GM19397 (cell line): Measurements from ENCODE around the gene SP110.
"Not testable (repeated sequence)": the region's sequence is repeated elsewhere in the genome, so short reads cannot be mapped to it uniquely, and the experiment has no call there.

Experiments used
- ATAC-seq: cut with Tn5 transposase; IDR thresholded peaks from one replicate; pipeline ENCODE4 v1.9.1; 2021; ENCODE audit warnings: mild to moderate bottlenecking, moderate library complexity; ENCODE audit not compliant: unreplicated experiment

SP110 gene

DNA sequence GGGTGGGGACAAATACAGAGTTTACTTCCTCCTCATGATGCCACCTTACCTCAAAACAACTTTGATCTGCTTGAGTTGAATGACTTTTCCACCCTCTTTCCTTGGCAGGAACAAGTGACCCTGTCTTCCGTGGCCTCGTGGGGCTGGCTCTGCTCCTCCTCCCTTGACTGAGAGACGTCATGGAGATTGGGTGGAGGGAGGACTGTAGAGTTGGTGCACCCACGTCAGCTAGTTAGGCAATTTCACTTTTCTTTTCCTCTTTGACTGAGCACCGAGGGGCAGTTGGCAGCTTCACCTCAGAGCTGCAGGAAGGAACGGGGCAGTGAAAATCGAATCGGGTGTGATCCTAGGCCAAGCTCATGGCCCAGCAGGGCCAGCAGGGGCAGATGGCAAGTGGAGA lies 5.7 kb upstream of the SP110 start, which contains the start of gene SP140:
TSS of gene SP140 (plus strand) at position 251 of the 400 bp plus-strand sequence. CDS start at position 360, 109 bp downstream.
- peak; percentile 66 for ATAC-seq

- ATAC-seq: no peak
These were observed 4.7 kb upstream of the SP110 start for GRCh38 chr2:230224458-230224857.

DNA sequence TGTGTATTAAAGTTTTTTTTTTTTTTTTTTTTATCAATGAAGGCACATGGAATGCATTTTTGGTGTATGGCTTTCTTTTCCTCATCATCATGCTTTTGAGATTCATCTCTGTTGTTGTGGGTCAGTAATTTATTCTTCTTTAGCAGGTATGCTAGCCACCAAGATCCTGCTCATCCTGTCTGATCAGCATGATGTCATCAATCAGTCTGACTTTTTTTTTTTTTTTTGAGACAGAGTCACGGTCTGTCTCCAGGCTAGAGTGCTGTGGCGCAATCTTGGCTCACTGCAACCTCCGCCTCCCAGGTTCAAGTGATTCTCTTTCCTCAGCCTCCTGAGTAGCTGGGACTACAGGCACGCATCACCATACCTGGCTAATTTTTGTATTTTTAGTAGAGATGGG lies 3.0 kb upstream of the SP110 start:
- ATAC-seq: not testable (repeated sequence)

DNA sequence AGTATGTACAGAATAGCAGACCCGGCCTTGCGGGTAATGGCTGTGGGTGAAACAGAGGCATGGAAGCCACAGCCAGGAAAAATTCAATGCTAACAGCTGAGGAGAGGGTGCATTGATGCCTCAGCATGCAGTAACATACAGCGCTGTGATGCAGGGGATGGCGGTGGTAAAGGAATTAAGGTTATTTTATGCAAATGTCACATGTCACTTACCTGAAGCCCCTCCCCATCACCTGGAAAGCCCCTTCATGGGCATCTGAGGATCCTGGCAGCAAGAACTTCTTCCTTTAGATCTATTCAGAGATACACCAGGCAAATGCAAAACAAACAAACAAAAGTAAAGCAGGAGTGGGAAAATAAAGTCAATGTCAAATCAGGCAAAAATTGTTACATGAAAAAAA lies 1.7 kb upstream of the SP110 start:
- ATAC-seq: no peak

DNA sequence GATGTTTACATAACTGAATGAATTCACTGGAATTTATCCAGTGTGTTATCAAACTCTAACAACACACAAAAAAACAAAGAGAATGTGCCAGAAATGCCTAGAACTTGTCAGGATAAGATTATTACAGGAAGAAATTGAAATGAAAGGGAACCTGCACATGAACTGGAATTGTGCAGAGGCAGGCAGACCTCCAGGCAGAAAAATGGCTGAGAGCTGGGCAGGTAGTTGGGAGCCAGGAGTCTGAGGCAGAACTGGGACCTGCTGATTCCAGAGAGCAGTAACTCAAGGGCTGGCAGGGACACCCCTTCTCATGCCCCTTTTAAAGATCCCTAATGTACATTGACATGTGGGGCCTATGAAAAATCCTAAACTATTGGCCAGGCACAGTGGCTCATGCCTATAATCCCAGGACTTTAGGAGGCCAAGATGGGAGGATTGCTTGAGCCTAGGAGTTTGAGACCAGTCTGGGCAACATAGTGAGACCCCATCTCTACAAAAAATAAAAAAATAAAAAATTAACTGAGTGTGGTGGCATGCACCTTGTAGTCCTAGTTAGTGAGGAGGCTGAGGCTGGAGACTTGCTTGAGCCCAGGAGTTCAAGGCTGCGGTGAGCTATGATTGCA lies 674 bp upstream of the SP110 start:
- no peak for ATAC-seq

- no peak for ATAC-seq
These were observed 1.4 kb downstream of the SP110 start for GRCh38 chr2:230218421-230218820.

- no peak for ATAC-seq
These were observed 2.4 kb downstream of the SP110 start for GRCh38 chr2:230217424-230217823.

DNA sequence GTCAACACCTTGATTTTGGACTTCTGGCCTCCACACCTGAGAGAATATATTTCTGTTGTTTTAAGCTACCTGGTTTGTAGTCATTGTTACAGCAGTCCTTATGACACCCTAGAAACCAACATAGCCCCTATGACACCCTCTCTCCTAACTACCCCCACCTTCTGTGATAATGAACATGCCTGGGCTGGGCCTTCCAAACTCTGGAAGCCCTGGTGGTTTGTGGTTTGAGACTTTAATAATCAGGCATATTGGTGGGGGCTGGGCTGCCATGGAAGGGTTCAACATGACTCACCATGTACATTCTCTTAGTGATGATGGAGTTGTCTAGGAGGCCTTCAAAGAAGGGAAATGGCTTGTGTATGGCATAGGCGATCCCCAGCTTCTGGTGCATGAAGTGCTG lies 3.3 kb downstream of the SP110 start:
- ATAC-seq: no peak

- ATAC-seq: peak; percentile 45
These were observed 10.2 kb downstream of the SP110 start for GRCh38 chr2:230209422-230210051.

DNA sequence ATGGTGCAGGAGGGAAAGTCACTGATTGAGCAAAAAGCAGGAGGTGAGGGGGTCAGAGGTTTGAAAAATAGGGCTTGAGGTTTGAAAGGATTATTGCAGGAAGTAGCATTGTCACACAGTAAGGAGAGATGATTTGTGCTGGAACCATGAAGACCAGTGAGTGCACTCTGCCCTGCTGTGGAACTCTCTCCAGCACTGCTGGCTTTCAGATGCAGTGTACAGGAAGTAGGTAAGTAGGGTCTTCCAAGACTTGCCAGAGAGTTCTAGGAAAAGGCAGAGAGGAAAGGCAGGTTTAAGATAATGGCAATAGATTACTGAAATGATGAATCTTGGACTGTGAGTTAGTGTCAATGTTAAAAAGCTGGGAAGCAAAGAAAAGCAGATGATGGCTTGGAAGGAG lies 11.2 kb downstream of the SP110 start:
- ATAC-seq: no peak

DNA sequence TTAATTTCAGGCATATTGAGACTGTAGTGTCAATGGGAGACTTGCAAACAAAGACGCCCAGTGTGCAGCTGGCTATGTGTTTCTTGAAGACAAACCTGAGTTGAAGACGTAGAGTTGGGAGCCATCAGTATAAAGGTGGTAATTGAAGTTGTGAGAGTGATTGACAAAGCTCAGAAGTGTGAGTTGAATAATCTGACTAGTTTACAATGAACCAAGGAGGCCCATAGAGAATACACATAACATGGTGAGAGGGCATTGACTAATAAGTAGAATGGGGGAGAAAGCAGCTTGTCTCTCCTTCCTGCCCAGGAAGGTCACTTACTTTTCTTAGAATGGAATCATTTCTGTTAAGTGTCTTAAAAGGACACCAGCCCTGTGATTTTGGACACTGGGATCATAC lies 14.1 kb downstream of the SP110 start:
- ATAC-seq: no peak

DNA sequence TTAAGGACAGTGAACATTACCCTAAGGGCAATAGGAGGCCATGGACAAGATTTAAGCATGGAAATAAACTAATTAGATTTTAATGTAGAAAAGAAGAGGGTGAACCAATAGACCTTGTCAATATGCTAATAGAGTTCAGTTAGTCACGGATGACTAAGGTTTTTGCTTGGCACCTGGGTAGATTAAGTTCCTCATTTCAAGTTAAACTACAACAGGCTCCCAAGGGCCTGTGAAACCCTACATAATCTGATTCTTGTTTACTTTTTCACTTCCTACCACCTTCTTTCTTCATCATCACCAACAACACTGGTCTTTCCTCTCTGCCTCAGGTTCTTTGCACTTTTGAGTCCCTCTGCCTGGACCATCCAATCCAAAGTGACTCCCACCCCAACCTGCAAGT lies 14.8 kb downstream of the SP110 start:
- ATAC-seq: peak; percentile 44

DNA sequence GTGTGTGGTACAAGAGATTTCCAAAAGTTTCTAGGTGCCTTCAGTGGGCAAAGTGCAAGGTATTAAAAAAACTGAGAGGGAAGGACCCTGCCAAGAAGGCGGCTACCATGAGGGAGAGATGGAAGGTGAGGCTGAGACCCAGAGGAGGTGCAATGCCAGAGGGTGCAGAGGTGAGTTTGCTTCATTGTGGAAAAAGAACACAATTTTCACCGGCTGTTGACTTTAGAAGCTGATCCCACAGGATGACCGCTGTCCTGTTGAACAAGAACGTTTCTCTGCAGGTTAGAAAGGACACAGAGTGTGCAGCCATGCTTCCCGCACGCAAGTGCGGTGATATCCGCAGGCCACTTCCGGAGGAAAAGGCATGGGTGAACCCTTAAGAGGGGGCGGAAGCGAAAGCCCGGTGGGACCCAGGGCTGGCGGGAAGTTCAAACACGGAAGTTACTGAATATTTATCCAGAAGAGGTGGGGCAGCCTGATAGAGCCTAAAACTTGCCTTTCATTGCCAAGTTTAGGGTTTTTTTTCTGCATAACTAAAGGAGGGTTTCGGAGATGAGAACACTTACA lies 16.6 kb downstream of the SP110 start:
- peak; percentile 49 for ATAC-seq

- peak; percentile 48 for ATAC-seq
These were observed 17.2 kb downstream of the SP110 start for GRCh38 chr2:230202430-230203109.

GRCh38 chr2:230184727-230185578 lies 34.8 kb downstream of the SP110 start:
- ATAC-seq: no peak

GRCh38 chr2:230181195-230181594 lies 38.6 kb downstream of the SP110 start:
- ATAC-seq: no peak

GRCh38 chr2:230179907-230180306 lies 39.9 kb downstream of the SP110 start:
- no peak for ATAC-seq

DNA sequence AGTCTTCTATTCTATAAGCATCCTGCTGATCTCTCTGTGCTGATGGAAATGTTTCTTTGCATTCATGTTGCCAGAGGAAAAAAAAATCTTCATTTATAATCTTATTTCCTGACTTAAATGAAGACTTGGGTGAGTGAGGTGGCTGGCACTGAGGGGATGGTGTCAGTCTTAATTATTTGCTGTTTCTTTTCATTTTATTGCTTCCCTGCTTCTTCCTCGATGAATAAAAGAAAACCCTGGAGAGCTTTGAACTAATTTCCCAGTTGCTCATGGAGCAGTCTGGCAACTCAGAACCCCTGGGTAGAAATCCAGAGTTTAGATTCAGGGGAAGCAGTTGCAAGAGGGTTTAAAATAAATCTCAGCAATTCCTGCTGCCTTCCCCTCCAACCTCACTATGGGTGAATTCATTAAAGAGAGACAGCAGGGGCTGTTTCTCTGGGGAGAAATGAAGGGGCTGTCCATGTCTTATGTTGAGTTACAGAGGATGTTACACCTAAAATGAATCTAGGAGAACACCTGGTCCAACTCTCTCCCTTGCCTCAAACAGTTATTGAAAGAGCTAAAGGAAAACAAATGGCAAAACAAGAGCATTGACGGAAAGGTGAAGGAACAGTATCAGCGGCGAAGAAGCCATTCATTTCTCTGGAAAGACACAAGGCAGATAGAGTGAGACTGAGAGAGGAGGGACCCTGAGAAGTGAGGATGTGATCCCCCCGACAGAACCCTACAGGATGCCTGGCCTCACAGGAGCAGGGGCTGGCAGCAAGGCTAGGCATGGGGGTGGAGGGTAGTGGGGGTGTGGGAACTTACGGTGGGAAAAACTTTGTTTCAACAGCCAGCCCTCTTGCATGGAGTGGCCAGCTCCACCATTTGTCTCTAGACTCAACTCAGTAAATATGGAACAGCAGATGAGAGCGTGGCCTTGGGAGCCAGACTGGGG lies 41.0 kb downstream of the SP110 start:
- ATAC-seq: no peak

DNA sequence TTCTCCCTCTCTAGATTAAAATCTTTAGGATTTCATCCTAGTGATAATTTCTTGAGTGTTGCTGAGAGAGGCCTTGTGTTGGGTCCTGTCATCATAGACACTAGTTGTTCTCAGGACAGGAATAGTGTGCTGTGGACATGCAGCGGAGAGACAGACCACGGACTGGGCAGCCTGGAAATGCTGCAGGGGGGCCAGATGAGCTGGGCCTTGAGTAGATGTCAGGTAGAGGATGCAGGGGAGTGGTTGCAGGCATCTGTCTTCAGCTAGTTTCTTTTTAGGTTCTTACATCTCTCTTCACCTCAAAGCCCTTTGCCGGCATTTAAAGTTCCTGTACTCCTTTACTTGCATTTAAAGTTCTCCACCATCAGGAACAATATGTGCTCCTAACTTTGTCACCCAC lies 42.8 kb downstream of the SP110 start:
- no peak for ATAC-seq

- no peak for ATAC-seq
These were observed 45.3 kb downstream of the SP110 start for GRCh38 chr2:230174466-230174865.
